HG03064 (cell line): Measurements from ENCODE around the gene DOP1A.

Experiments
- ATAC-seq: cut with Tn5 transposase; IDR thresholded peaks from one replicate; pipeline ENCODE4 v1.9.1; 2021; ENCODE audit warnings: low read depth; ENCODE audit not compliant: unreplicated experiment

Gene DOP1A

GRCh38 chr6:83193747-83194566 lies 126.5 kb downstream of the DOP1A start:
- ATAC-seq, result peak; percentile 28

- no peak for ATAC-seq
Observed at GRCh38 chr6:83198486-83199172, 131.2 kb downstream of the DOP1A start.

DNA sequence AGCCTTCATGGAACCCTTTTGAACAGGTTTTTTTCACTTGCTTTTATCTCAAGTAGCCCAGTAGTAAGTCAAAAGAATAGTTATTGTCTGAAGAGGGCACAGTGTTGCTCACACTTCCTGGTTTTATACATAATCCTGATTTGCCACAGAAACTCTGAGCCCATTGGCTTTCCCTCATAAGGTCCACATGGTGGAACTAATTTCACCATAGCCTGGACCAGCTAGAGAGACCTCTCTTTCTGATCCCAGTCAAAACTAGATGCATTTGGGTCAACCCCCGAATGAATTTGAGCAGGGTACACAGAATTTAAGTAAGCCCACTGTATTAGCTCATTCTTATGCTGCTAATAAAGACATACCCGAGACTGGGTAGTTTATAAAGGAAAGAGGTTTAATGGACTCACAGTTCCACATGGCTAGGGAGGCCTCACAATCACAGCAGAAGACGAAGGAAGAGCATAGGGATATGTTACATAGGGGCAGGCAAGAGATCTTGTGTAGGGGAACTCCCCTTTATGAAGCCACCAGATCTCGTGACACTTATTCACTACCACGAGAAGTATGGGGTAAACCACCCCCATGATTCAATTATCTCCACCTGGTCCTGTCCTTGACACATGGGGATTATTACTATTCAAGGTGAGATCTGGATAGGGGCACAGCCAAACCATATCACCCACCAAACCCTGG lies 131.8 kb downstream of the DOP1A start:
- no peak for ATAC-seq

DNA sequence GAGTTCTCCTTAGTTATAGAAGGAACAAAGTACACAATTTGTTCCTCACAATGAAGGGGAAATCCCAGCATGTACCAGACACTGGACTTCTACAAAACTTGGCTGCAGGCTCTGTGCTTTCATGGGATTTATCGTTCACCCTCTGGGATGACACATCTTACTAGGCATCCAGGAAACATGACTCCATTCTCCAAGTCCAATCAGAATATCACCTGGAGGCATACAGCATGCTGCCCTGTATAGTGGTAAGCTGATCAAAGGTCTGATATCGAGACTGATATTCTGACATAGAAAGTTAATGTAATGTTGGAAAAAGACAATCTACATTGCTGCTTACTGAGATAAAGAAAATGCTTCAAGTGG lies 132.4 kb downstream of the DOP1A start:
- no peak for ATAC-seq

GRCh38 chr6:83202031-83202430 lies 134.6 kb downstream of the DOP1A start:
- no peak for ATAC-seq

- peak; percentile 96 for ATAC-seq
Observed at GRCh38 chr6:83215131-83216047, 147.9 kb downstream of the DOP1A start.

GRCh38 chr6:83216806-83217205 lies 149.3 kb downstream of the DOP1A start:
- ATAC-seq, result no peak
